HG03095 (cell line): ENCODE data around the gene SLC35F4.
"Not testable (repeated sequence)": the region's sequence is repeated elsewhere in the genome, so short reads cannot be mapped to it uniquely, and the experiment has no call there.

Experiments used
- ATAC-seq: cut with Tn5 transposase; IDR thresholded peaks from one replicate; pipeline ENCODE4 v1.9.1; 2021; ENCODE audit warnings: moderate library complexity; ENCODE audit not compliant: unreplicated experiment

Gene SLC35F4

GRCh38 chr14:57865403-57866198 is at the start of gene SLC35F4:
Gene SLC35F4 (minus strand): TSS chr14:57866092.
- ATAC-seq = no peak

GRCh38 chr14:57909626-57910025 is 43.7 kb upstream of the SLC35F4 start:
- ATAC-seq = no peak

GRCh38 chr14:57903954-57904353 is 38.1 kb upstream of the SLC35F4 start:
- no peak for ATAC-seq

DNA sequence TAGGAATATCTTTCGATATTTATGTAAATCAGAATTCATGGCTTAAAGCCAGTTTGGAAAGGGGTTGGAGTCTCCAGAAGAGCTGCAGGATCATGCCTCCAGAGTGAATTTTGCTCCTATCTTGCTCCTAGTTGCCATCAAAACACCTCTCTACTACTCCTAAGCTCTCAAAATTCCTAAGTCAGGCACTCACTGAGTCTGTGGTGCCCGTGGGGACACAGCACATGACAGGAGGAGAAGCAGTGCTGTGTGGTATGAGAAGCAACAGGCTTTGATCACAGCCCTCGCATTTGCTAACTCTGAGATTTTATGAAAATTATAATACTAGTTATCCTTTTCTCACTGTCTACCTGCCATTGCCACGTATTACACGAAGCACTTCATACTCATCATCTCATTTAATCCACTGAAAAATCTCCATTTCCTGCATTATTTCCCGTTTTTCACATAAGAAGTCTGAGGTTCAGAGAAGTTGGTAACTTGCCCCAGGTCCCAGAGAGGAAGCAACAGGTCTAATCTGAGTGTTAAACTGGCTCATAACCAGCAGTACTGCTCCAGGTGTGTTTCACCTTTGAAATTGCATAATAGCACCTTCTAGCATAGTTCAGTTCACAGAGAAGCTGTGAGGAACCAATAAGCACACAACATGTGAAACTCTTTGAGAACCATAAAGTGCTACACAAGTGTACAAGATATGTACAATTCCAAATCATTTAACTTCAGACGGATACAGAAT is 33.1 kb upstream of the SLC35F4 start:
- no peak for ATAC-seq

- ATAC-seq = no peak
Observed at GRCh38 chr14:57897144-57897748, 31.4 kb upstream of the SLC35F4 start.

- no peak for ATAC-seq
Observed at GRCh38 chr14:57889245-57889644, 23.4 kb upstream of the SLC35F4 start.

DNA sequence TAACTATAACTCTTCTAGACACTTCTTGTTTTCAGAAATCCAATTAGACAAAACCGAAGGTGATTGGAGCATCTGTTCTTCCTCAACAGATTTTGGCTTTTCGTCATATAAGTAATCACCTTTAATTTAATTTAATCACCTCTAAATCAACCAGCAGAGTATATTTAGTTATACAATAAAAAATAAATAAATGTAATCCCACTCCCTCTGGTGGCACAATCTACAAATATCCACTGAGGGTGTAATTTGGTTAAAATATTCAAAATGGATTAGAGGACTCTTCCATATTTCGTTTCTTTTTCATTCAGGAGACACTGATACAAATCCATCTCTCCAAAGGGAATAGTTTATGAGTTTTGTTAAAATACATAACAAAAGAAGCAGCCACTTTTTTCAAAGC is 18.3 kb upstream of the SLC35F4 start:
- no peak for ATAC-seq

DNA sequence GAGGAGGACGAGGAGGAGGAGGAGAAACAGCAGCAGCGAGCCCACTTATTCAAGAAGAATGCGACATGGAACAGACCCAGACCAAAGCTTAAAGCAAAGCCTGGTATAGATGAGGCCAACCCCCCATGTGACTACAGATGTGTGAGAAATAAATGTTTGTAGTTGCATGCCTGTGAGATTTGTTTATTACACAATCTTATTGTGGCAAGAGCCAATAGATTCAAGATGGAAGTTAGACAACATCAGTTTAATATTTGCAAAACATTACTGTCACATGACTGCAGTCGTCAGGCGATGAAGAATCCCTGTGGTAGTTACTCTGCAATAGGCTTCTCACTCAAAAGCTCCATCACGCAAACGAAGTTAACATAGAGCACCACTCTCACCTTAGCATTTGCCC is 17.2 kb upstream of the SLC35F4 start:
- no peak for ATAC-seq

DNA sequence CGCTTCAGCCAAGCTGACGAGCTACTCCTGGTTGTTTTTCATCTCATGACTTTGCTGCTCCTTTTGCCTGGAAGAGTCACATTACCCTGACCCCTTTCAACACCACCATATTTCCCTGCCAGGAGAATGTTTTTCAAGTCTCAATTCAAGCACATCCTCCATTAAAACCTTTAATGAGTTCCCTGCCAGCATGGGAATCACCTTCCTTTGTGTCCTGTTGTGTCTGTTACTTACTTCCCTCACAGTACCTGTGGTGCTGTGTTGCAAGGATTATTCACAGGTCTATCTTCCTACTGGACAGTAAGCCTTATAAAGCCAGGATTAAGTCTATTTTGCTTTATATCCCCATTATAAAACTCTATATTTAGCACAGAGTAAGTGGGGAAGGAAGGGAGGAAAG is 13.6 kb upstream of the SLC35F4 start:
- no peak for ATAC-seq

- ATAC-seq = no peak
Observed at GRCh38 chr14:57875985-57876384, 10.1 kb upstream of the SLC35F4 start.

- no peak for ATAC-seq
Observed at GRCh38 chr14:57875296-57875695, 9.4 kb upstream of the SLC35F4 start.

- ATAC-seq = peak; percentile 75
Observed at GRCh38 chr14:57871459-57872080, 5.7 kb upstream of the SLC35F4 start.

DNA sequence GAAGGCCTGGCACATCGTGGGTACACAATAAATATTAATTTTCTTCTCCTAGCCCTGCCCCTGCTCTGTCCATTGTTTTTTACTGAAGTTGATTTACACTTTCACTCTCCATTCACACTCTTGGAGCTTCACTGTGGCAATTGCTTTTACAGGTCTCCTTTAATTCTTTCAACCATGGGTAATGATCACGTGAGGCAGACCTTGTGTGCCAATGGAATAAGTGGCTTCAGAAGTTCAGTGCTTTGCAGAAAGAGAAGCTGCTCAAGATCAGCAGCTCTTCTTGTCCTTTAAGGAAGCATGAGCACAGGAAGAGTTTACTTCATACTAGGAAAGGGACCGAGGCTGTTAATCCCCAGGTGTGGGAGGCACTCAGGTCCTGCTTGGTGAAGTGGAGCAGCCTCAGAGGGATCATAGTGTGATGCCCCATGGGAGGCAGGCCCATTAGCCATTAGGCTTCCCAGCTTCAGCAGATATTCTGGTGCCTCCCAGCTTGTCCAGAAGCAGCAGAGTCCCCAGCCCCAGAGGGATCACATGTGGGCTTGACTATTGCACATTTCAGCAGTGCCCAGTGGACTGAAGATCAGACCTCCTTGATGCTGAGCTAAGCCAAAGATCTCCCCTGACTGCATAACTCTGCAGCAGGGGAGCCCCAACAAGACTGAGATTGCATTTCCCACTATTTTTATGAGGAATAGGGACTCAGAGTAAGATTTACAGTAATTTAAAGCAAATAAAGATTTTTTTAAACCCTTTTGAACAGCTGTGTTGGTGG is 5.0 kb upstream of the SLC35F4 start:
- no peak for ATAC-seq

DNA sequence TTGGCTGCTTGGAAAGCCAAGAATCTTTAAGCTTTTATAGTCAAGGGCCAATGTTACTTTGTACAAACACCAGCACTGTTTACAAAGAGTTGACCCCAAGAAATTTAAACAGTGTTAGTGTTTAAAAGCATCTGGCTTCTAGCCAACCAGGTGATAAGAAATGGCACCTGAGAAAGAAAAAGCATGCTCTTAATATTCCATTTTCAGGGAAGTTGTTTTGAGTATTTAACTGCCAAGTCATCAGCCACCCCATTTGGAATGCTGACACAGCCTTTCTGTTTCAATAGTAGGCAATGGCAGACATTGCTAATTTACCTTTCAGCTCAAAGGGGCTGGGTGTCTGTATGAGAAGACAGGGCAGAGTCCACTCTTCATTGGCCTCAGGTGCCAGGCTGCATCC is 3.7 kb upstream of the SLC35F4 start:
- ATAC-seq = no peak

DNA sequence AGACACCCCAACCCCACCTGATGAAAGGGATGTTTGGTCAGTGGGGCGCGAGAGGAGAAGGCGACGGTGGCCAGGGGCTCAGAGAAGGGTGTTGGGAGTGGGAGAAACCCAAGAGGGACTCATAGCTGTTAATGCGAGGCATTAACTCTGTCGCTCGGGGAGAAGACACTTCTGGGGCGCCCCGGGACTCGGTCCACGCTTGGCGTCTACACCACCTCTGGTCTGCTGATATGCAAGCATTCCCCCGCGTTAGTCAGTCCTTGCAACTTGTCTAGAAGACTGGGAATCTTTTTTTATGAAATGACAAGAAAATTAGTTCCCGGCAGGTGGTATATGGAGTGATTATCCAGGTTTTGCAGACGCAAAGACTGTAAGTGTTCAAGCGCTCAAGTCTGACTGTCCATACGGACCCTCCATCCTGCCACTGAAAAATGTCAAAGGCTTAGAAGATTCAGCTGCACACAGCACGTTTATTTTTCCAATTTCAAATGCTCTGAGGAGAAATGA is 360 bp upstream of the SLC35F4 start:
- ATAC-seq = no peak

DNA sequence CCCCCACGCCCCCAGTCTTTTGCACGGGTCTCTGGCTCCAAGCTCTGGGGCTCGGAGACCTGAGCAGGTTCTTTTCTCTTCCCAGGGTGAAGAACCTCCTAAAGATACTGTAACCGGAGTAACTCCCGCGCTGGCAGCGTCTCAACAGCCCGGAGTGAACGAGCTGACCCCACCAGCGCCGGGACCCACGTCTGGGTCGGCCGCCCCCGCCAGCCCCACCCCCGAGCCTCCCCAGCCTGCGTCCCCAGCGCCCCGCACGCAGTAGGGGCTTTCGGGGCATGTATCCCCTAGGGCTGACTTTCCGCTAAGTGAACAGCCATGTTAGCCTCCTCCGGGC is 858 bp downstream of the SLC35F4 start:
- no peak for ATAC-seq

GRCh38 chr14:57864659-57865058 is 1.2 kb downstream of the SLC35F4 start:
- no peak for ATAC-seq

- ATAC-seq = no peak
Observed at GRCh38 chr14:57863471-57863870, 2.4 kb downstream of the SLC35F4 start.

GRCh38 chr14:57855666-57856065 is 10.2 kb downstream of the SLC35F4 start:
- not testable (repeated sequence) for ATAC-seq

DNA sequence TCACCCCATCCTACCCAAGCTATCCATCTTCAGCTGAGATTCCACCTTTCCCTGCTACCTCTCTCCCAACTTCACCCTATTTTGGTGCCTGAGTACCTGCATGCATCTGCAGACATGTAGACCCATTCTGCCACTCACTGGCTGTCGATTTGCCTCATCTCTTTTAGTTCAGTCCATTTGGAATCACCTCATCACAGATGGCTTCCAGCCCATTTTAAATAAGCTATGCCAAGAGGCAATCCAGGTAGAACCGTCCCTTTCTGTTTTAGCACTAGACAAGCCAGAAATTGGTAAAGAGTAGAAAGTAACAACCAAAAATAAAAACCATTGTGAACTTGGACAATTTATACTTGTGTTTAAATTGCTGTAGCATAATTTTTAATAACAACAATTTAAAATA is 11.3 kb downstream of the SLC35F4 start:
- no peak for ATAC-seq

DNA sequence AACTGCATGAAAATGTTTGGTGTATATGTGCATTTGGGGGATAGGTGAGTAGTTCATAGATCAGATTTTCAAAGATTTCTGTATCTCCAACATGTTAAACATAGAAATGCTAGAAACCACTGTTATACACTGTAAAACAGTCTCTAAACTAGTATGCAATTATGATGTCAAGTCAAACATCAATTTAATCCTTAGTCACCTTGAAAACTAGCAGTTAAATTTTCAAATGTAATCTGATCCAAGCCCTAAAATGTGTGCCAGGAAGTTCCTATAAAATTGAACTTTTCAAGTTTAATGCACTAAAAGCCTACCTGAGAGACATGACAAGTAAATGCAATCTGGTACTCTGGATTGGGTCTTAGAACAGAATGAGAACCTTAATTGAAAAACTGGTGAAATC is 14.5 kb downstream of the SLC35F4 start:
- no peak for ATAC-seq
